Inflammatory macrophage treated with lipopolysaccharide for 1 hour (primary cell): Measurements from ENCODE around the gene DIP2C.
"Not testable (repeated sequence)": the region's sequence is repeated elsewhere in the genome, so short reads cannot be mapped to it uniquely, and the experiment has no call there.

Source experiments
- DNase-seq, 2 donors: peaks; one replicate each; pipeline ENCODE4 v3.0.0-alpha.2; 2020 to 2022

The DIP2C gene

DNA sequence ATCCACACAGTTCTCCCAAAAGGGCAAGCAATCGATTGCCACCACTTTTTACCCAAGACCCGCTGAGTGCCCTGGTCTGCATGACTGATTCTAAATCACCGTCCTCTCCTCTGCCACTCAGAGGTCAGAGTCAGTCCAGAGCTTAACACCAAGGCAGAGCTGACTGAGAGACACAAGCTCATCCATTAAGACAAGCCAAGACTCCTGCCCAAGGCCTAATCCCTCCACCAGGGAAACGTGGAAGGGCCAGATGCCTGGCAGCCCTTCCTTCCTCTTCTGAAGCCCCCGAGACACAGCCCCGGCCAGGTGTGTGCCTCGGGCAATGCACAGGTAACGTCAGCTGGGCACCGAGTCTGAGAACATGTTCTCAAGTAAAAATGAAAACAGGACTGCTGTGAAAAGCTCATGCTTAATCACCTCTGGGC is 51.7 kb downstream of the DIP2C start:
- no peak for DNase-seq

DNA sequence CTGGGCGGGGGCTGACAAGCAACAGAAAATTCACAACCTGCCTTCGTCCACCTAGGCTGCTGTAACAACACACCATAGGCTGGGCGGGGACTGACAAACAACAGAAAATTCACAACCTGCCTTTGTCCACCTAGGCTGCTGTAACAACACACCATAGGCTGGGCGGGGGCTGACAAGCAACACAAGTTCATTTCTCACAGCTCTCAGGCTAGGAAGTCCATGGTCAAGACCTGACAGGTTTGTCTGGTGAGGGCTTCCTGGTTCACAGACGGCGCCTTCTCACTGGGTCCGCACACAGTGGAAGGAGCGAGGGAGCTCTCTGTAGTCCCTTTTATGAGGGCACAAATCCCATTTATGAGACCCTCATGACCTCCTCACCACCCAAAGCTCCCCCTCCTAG is 52.2 kb downstream of the DIP2C start:
- DNase-seq: no peak

DNA sequence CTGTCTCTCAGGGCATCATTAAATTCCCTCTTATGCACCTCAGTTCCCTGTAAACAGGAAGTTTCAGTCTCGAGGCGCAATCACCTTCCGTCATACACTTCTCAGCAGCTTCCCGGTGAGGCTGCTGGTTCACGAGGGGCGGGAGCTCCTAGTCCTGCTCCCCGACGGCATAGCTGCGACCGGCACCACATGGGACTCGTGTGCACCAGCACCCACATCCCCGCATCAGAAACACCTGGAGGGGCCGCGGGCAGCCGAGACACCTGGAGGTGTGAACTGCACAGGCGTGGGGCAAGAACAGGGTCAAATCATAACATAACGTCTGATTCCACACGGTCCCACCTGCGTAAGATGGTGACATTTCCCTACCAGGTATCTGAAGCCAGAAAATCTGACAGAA is 52.7 kb downstream of the DIP2C start:
- no peak for DNase-seq

DNA sequence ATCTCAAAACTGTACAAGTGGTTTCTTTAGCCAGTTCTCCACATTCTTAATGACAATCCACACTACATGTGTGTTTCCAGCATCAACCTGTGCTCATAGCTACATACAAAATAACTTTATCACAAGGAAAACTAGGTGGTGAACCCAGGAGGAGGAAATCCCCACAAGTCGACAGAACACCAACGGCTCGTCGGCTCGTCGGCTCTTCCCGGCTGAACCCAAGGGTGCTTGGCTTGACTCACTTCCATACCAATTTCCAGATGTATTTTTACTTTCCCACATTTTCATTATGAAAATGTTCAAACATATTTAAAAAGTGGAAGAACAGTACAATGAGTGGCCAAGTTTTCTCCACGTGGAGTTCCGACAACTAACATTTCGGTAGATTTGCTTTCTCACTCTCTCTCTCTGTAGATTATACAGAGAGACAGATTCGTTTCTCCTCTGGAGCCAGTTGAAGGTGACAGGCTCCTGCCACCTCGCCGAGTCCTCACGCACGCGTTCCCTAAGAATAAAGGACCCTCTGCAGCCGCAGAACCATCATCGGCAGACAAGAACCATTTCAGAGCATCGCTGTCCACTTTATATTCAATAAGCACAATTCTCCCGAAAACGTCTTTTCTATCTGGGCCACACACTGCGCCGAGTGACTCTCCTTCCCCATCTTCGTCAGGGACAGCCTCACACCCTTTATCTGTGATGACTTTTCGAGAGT is 53.3 kb downstream of the DIP2C start:
- no peak for DNase-seq

DNA sequence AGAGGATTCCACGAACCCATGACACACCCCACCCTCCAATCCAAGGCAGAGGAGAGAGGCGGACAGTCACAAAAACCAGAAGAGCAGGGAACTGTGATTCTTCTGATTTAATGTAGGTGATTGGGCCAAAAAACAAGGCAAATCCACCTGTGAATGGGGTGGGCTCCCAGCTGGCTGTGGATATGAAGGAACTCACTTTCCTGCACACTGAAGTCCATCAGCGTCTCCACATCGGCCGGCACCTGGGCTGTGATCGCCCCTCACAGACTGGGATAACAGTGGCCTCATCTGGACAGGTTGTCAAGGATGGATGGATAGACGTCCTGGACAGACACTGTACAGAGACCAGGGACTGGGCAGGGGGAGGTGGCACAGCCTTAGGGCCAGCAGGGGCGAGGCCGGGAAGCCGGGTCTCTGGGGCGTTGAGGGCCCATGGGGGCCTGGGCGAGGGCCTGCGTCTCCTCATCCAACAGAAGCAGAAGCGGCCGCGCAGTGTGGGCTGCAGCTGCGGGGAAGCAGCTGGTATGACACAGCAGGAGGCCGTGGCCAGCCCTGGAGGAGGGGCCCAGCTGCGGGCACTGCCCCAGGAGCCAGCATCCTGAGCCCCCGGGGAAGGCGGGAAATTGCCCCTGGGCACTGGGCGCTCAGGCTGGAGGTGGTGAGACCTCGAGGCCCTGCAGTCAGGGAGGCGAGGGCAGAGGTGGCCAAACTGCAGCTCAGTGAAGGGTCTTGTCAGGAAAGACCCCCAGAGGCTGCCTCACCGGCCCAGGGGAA is 54.2 kb downstream of the DIP2C start:
- DNase-seq: no peak

DNA sequence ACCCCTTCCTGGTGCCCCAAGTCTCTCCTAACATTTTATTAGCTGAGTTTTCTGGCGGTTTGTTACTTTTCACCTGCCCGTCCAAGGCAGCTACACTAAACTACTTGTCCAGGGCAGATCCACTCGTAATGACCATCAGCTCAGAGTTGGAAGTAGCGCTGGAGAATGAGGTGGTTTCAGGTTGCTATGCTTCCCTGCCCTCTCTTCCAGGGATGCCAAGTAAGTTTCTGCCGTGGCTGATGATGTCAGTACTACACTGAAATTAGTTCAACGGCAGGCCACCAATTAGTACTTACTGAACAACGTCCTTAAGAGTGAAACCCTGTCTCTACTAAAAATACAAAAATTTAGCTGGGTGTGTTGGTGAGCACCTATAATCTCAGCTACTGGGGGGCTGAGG is 55.2 kb downstream of the DIP2C start:
- DNase-seq: no peak

DNA sequence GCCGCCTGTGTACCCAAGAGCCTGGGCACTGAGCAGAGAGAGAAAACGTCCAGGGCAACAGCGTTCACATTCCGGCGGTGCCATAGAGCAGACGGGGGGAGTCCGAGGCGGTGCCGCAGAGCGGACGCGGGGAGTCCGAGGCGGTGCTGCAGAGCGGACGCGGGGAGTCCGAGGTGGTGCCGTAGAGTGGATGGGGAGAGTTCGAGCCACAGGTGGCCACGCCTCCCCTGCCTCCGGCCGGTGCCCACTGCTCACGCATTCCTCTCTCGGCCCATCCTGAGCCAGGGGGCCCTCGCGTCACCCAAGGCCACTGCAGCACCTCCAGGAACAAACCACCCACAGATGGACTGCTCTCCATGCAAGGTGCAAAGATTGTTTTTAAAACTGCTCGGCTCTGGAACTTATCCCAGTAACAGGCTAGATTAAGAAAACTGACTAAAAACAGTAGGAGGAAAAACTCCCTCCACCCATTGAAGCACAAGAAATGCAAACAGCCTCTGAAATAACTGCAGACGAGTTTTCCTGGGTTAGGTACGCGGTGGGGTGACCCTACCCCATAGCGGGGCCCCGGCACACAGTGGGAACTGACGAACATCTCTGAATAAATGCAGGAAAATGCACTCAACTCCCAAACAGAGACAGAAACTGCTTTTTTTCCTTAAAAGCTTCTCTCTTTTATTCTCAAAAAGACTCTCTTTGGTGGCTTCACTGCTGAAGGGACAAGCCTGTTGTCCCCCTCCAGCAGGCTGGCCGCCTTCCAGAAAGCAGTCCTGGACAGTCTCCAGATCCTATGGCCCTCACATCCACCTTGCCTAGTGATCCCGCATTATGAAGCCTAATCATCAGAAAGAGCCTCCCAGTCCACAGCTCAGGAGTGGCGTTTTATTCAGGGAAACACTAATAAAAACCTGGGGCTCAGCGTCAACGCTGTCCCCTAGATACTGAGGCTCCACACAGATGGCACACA is 55.9 kb downstream of the DIP2C start:
- no peak for DNase-seq

DNA sequence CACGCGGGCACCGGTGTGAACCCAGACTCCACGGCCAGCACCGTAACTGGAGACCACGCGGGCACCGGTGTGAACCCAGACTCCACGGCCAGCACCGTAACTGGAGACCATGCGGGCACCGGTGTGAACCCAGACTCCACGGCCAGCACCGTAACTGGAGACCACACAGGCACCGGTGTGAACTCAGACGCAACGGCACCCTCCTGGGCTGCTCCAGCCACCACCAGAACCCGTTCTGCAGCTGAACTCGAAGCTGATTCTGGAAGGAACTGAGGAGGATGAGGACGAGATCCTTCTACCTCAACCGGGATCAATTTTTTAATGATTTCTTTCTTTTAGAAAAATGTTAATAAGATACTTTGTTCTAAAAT is 56.7 kb downstream of the DIP2C start:
- not testable (repeated sequence) for DNase-seq

DNA sequence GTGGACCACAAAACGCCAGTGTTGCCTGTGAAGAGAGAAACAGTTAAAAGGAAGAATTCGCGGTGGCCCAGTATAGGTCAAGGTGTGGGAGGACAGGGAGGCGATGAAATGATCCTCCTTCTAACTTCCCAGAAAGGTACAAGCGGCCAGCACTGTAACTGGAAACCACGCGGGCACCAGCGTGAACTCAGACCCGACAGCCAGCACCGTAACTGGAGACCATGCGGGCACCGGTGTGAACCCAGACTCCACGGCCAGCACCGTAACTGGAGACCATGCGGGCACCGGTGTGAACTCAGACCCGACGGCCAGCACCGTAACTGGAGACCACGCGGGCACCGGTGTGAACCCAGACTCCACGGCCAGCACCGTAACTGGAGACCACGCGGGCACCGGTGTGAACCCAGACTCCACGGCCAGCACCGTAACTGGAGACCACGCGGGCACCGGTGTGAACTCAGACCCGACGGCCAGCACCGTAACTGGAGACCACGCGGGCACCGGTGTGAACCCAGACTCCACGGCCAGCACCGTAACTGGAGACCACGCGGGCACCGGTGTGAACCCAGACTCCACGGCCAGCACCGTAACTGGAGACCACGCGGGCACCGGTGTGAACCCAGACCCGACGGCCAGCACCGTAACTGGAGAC is 57.2 kb downstream of the DIP2C start:
- not testable (repeated sequence) for DNase-seq

DNA sequence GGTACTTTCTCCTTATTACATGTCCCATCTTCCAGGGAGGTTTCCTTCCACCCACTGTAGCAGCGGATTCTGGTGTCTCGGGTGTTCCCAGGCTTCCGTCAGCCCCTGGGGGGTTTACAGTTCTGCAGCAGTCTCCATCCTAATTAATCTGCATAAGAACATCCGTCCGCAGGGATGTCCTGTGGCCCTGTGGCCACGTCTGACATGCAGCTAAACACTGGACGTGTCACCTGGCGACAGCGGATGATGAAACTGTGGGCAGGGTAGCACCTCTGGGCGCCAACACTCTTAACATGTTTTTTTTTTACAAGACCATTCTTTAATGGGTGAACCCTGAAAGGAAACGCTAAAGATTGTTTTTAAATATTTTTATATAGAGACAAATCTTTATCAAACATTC is 58.2 kb downstream of the DIP2C start:
- no peak for DNase-seq

DNA sequence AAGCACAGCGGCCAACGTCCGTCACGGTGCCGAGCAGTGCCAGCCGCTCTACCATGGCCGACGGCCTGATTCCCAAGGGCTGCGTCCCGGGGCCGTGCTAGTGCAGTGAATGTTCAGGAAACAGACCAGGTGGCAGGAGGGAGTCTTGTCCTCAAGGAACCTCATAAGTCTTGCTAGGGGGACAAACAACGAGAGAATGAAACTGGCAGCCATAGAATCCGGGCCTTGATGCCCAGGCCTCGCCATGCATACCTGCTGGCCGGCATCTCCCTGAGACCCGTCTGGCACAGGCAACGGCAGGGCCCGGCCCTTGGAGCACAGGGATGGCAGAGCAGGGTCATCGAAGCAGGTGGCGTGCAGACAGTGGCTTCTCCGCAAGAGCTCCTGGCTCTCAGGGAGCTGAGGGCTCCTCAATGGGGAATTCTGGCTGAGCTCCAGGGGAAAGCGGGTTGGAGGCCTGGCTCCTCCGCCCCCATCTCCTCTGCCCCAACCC is 58.8 kb downstream of the DIP2C start:
- no peak for DNase-seq

DNA sequence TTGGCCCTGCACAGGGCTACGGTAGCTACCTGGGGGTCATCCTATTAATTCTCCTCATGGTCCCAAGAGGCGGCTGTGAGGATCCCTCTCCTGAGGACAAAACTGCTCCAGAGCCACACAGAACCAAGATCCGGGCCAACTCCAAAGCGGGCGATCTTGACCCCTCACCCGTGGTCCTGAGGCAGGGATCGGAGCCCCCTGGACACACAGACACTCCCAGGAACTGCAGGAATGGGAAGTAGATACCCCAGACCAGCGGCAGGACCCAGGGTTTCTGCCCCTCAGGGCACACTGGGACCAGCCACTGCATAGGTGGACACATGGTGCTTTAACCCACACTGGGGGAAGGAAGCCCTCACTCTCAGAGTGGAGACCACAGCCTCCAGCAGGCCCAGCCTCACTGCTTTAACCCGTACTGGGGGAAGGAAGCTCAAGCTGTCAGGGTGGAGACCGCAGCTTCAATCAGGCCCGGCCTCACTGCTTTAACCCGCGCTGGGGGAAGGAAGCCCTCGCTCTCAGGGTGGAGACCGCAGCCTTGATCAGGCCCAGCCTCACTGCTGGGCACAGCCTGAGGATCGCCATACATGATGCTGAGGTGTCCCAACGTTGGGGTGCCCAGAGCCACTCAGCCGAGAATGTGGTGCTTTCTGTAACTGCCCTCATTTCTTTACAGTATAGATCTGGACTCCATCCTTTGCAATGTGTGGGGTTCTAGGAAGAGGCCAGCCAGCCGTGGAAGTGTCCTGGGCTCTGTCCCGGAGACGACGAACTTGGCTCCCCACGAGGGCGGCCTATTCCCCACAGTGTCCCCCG is 60.1 kb downstream of the DIP2C start:
- DNase-seq: no peak

DNA sequence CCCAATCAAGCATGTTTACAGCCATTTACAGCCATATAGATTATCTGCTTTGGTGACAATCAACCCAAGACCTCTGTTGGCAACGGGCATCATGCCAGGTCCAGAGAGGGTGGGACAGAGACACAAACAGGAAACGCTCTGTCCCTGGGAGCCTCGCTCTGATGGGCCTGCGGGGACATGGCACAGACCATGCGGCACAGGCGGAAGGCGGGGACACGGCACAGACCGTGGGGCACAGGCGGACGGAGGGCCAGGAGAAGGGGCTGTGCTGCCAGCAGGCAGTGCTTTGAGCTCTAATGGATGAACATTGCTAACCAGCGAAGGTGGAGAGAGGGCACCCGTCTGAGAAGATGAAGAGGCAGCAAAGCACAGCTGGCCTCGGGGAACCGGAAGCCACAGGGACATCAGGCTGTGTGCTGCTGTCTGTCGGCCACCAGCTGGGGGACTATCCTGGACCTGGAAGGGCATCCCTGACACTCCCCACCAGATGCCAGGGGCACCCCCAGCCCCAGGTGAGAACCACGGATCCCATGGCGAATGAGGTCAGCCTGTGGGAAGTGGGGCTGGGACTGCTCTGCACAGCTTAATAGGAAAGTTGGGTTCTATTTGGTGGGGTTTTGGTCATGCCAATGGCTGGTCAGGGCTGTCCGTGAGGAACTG is 61.0 kb downstream of the DIP2C start:
- DNase-seq: no peak

DNA sequence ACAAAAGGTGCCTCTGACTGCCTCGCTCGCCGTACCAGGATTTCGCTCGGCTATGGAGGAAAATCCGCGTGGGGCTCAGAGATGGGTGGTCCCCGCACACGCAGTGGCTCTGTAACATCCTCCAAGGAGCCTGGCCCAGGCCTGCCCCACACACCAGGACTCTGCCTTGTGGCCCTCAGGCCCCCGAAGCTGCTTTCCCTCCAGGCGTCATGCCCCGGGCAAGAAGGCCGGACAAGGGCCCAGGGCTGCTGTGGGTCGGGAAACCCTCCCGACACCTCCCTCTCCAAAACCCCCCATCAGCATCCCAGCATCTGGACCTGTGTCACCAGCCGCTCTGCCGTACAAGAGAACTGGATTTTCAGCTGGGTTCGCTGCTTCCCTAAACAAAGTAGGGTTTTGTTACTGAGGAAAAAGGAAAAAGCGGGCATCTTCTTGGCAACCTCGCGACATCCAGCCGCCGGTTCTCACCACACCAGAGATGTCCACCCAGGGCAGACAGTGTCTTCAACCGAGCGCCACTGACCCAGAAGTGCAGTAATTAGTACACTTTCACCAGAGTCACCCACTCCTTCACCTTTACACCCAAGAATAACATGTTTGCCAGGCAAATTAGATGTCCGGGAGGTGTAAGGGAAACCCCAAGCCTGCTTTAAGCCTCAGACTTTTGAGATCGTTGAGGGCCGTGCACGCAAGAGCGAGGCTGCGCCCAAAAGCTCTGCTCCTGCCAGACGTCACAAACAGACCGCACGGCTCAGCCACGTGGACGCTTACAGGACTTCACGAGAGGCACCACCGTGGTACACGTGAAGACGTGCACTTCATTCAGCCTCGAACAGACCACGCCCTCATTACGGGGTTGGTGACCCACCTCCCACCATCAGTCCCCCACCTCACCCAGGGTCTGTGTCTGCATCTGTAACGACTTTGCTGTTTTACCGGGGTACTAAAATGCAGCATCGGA is 62.2 kb downstream of the DIP2C start:
- DNase-seq: no peak

DNA sequence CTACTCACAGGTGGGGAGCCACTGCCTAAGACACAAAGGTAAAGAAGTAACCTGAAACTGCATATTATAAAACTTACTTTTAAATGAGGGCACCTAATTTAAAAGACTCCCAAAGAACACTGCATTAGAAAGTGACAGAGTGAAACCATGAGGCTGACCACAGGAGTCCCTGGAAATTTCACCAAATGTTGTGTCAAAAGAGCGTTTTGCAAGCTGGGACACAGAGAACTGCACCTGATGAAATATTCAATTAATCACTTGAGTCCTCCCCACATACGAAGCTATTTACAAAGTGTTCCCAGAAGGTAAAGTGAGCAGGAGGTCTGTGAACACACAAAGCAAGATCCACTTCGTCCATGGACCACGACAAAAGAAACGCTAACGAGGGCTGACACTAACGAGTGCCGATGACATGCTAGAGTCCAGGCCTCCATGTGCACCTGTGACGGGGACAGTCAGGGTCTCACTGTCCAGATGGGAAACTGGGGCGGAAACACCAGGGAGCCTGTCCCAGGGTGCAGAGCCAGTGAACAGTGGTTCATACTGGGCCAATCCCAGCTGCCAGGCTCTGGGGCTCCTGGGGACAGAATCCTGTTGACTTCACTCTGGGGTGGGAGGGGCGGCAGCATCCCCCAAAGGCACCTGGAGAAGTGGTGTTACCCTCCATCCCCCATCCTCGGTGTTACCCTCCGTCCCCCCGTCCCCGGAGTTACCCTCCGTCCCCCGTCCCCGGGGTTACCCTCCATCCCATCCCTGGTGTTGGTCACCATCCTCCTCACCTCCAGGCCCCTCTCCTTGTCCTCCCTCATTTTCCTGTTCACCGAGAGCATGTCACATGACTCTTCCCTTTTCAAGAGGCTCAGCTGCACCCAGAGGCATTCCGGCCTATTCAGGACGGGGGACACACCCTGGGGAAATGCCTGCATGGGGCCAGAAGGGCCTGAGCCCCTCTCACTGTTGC is 63.4 kb downstream of the DIP2C start:
- no peak for DNase-seq

DNA sequence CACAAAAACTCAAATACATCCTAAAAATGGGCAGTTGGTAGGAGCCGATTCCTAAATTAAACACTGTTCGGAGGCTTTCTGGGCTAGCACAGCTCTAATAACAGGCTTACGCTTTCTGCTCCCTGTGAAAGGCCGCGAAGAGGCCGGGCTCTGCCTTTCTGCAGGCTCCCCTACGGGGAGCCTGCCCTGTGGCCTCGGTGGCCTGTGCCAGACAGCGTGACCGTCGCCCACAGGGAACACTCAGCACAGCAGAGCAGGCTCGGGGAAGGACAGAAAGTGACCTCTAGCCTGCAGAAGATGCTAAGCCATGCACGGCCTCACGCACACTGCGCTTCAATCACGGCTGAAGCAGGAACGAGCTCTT is 64.2 kb downstream of the DIP2C start:
- peak in 1 of 2 donors; percentile 17 for DNase-seq

DNA sequence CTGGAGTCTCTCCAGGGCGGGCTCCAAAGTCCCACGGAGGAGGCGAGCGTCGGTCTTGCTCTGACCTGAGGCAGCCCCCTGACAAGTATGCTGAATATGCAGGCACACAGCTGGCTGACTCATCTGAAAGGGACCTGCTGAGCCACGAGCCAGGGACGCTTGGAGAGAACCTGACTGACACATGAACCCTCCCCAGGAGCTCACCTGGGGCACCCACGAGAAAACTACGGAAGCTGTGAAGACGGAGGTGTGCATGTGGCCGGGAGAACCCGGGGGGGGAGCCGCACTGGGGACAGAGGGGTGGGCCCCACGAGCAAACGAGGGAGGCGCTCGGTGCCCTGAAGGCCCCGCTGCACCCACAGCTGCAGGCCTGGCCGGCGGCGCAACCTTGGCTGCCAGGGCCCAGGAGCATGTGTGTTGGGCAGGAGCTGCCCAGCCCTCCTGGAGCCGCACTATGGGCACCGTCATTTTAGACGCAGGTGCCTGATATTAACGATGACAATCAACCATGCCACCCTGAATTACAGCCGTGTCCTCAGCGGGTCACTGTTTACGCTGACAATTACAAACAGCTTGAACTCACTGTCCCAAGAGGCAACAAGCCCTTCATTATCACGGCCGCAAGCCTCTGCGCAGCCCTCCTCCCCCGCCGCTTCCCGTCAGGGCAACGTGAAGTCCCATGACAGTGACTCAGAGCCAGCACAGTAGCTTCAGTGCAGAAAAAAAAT is 64.7 kb downstream of the DIP2C start:
- DNase-seq: peak; percentile 26 to 51

DNA sequence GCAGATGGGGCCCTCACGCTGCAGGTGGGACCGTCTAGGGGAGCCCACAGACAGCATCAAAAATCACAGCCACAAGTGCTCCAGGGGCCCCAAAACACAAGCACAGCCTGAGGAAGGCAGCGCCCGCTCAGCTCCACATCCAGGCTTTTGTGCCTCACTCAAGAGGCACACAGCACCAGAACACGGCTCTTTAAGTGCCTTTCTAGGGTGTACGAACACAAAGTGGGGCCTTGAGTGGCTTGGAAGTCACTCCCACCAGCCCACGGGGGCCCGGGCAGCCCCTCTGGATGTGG is 65.2 kb downstream of the DIP2C start:
- DNase-seq: no peak
